GM18511 (cell line): ENCODE data around the gene CCDC191.

Source experiments
- ATAC-seq: cut with Tn5 transposase; IDR thresholded peaks from one replicate; pipeline ENCODE4 v1.9.1; 2021; ENCODE audit warnings: mild to moderate bottlenecking, moderate library complexity; ENCODE audit not compliant: unreplicated experiment

Gene CCDC191

GRCh38 chr3:113968986-113969385 lies 87.3 kb downstream of the CCDC191 start:
- ATAC-seq, result no peak

GRCh38 chr3:113966172-113966571 lies 90.2 kb downstream of the CCDC191 start:
- ATAC-seq, result no peak

DNA sequence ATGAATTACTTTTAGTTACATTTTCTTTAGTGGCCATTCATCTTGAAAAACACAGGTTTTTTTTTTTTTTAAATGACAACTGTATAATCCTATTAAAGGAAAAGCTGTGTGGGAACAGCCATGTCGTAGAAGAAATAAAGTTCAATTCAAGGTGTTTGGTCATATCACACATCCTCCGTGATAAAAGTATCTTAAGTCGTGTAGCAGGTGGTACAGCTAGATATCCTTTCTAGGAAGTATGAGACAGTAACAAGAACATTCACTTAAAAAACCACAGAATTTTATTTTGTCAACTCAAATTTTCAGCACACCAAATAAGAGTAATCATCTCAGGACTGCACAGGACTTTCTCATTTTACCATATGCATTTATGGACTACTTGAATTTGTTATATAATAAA lies 92.4 kb downstream of the CCDC191 start:
- no peak for ATAC-seq

GRCh38 chr3:113954091-113954685 lies 102.1 kb downstream of the CCDC191 start:
- no peak for ATAC-seq

DNA sequence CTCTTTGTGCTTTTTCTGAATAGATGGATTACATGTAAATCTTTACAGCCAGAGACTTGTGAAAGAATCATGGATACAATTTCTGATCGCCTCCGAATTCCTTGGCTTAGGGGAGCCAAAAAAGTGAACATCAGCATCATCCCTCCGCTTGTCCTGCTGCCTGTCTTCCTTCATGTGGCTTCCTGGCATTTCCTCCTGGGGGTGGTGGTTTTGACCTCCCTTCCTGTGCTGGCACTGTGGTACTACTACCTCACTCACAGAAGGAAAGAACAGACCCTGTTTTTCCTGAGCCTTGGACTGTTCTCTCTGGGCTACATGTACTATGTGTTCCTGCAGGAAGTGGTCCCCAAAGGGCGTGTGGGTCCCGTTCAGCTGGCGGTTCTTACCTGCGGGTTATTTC lies 102.6 kb downstream of the CCDC191 start:
- ATAC-seq, result no peak

- no peak for ATAC-seq
These were observed 103.4 kb downstream of the CCDC191 start for GRCh38 chr3:113952921-113953320.

- ATAC-seq, result peak; percentile 65
These were observed 108.1 kb downstream of the CCDC191 start for GRCh38 chr3:113948015-113948917.

- ATAC-seq, result peak; percentile 79
These were observed 108.8 kb downstream of the CCDC191 start, which contains the start of gene ZDHHC23 for GRCh38 chr3:113947372-113948014. ZDHHC23 (plus strand) TSS chr3:113948013; CDS start chr3:113948803, 790 bp downstream.

- ATAC-seq, result no peak
These were observed 109.5 kb downstream of the CCDC191 start for GRCh38 chr3:113946831-113947230.

DNA sequence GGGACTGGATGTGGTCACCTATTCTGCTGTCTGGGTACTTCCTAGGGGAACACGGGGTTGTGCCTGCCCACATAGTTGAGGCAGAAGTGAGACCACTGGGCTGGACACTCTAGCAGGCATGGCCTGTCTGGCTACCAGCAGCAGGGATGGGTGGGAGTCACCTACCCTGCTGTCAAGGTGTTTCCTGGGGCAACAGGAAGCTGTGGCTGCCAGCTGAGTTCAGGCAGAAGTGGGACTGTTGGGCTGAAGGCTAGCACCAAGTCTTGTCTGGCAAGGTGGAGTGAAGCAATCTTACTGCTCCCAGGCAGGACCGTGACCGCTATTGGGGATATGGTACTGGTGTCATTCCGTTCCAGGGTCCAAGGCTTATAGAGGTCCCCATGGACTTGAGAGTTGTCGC lies 128.8 kb downstream of the CCDC191 start:
- no peak for ATAC-seq

GRCh38 chr3:113914646-113915045 lies 141.7 kb downstream of the CCDC191 start:
- no peak for ATAC-seq
